Choroid plexus epithelial cell (primary cell): ENCODE measurements around the gene PSRC1.

Experiments
- DNase-seq: peaks from one replicate; pipeline ENCODE4 v3.0.0-alpha.2; 2010; ENCODE audit warnings: low read depth
- H3K4me3 ChIP-seq: 2 replicates; pipeline ENCODE4 v1.5.1; 2011; ENCODE audit warnings: low read depth, mild to moderate bottlenecking, control low read depth, low read length, moderate library complexity
- TF ChIP-seq, protein P1 (sequence below): conservative IDR thresholded peaks from 2 replicates; pipeline ENCODE4 v1.5.1; 2011; ENCODE audit warnings: low read depth, mild to moderate bottlenecking, control low read depth, inconsistent platforms, low read length, moderate library complexity

Gene PSRC1

DNA sequence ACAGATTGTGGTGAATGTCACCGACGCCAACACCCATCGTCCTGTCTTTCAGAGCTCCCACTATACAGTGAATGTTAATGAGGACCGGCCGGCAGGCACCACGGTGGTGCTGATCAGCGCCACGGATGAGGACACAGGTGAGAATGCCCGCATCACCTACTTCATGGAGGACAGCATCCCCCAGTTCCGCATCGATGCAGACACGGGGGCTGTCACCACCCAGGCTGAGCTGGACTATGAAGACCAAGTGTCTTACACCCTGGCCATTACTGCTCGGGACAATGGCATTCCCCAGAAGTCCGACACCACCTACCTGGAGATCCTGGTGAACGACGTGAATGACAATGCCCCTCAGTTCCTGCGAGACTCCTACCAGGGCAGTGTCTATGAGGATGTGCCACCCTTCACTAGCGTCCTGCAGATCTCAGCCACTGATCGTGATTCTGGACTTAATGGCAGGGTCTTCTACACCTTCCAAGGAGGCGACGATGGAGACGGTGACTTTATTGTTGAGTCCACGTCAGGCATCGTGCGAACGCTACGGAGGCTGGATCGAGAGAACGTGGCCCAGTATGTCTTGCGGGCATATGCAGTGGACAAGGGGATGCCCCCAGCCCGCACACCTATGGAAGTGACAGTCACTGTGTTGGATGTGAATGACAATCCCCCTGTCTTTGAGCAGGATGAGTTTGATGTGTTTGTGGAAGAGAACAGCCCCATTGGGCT is 30.6 kb downstream of the PSRC1 start:
- no peak overlapping the region for H3K4me3 ChIP-seq
- TF ChIP-seq, protein P1, sequence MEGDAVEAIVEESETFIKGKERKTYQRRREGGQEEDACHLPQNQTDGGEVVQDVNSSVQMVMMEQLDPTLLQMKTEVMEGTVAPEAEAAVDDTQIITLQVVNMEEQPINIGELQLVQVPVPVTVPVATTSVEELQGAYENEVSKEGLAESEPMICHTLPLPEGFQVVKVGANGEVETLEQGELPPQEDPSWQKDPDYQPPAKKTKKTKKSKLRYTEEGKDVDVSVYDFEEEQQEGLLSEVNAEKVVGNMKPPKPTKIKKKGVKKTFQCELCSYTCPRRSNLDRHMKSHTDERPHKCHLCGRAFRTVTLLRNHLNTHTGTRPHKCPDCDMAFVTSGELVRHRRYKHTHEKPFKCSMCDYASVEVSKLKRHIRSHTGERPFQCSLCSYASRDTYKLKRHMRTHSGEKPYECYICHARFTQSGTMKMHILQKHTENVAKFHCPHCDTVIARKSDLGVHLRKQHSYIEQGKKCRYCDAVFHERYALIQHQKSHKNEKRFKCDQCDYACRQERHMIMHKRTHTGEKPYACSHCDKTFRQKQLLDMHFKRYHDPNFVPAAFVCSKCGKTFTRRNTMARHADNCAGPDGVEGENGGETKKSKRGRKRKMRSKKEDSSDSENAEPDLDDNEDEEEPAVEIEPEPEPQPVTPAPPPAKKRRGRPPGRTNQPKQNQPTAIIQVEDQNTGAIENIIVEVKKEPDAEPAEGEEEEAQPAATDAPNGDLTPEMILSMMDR = no peak
- no peak for DNase-seq

- TF ChIP-seq, protein P1 = no peak
- no peak overlapping the region for H3K4me3 ChIP-seq
- DNase-seq = no peak
Observed at GRCh38 chr1:109251277-109252166, 31.4 kb downstream of the PSRC1 start.

GRCh38 chr1:109250454-109251276 is 32.3 kb downstream of the PSRC1 start:
- no peak overlapping the region for H3K4me3 ChIP-seq
- TF ChIP-seq, protein P1 = no peak
- DNase-seq = no peak

DNA sequence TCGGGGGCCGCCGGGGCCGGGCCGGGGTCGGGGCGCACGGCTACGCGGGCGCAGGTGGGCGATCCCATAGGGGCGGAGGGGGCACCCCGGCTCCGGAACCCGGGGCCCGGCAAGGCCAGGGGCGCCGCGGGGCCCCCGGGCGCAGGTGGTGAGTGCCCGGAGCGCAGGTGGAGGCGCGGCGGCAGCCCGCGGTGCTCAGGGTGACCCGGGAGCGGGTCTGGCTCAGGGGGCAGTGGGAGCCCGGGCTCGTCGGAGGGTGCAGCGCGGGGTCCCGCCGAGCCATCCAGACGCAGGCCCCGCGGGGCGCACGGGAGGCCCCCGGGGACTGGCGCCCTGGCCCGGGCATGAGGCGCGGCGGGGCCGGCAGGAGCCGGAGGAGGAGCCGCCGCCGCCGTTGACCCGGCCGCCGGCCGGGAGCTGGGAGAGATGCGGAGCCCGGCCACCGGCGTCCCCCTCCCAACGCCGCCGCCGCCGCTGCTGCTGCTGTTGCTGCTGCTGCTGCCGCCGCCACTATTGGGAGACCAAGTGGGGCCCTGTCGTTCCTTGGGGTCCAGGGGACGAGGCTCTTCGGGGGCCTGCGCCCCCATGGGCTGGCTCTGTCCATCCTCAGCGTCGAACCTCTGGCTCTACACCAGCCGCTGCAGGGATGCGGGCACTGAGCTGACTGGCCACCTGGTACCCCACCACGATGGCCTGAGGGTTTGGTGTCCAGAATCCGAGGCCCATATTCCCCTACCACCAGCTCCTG is 33.1 kb downstream of the PSRC1 start:
- H3K4me3 ChIP-seq = peak overlapping the region; percentile 48
- DNase-seq = no peak
- TF ChIP-seq, protein P1 = no peak

GRCh38 chr1:109248797-109249629 is 33.9 kb downstream of the PSRC1 start, which contains the start of gene CELSR2:
TSS of gene CELSR2 (plus strand) at chr1:109249539. CDS start at chr1:109250080, 541 bp downstream.
- TF ChIP-seq, protein P1 = no peak
- peak; percentile 52 for DNase-seq
- peak within 1 kb of the TSS; percentile 48 for H3K4me3 ChIP-seq
